GM10266 (cell line): ENCODE measurements around the gene LRMDA.

ENCODE experiments used
- DNase-seq: peaks from one replicate; pipeline ENCODE4 v3.0.0; 2012; ENCODE audit errors: extremely low spot score
- CTCF ChIP-seq: IDR thresholded peaks from 2 replicates; pipeline ENCODE4 v1.5.1; 2012; ENCODE audit warnings: mild to moderate bottlenecking, low read depth; ENCODE audit not compliant: control insufficient read depth, insufficient read depth; ENCODE audit errors: missing control alignments

The LRMDA gene

DNA sequence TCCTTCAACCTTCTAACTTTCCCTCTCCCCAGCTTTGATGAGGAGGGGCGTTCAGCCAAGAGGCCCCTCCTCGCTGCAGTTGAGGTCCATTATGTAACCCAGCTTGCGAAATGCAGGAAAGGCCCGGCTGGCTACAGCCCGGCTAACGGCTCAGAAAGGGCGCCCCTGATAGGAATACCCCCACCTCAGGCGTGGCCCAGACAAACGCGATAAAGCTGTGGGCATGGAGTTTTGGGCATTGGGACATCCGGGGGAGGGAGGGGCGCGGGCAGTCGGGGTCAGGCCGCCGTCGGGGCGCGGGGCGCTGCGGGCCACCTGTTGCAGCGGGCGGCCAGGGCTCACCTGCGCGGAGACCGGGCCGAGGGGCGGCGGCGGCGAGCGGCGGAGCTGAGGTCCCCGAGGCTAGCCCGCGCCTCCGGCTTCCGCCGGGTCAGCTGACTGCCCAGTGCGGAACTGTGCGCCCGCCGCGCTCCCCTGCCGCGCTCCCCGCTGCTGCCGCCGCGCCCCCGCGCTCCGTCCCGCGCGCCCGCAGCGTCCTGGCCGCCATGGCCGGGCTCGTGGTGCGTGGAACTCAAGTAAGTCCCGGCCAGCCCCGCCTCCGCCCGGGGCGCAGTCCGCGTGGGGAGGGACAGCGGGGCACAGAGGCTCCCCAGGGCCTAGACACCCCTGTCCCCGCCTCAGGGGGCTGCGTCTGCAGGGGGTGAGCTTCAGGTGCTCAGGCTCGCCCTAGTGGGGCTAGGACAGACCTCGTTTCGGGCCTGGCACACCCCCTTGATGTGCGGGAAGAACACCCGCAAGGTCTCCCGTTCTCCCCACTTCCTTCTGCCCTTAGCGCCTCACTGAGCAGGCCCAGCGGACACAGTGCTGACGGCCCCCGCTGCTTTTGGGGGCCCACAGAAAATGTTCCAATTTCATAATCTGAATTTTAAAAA is at the start of gene LRMDA:
Gene LRMDA, plus strand, starts transcription at position 445 of the 932 bp plus-strand sequence.
- no peak for TF ChIP-seq CTCF
- no peak for DNase-seq

DNA sequence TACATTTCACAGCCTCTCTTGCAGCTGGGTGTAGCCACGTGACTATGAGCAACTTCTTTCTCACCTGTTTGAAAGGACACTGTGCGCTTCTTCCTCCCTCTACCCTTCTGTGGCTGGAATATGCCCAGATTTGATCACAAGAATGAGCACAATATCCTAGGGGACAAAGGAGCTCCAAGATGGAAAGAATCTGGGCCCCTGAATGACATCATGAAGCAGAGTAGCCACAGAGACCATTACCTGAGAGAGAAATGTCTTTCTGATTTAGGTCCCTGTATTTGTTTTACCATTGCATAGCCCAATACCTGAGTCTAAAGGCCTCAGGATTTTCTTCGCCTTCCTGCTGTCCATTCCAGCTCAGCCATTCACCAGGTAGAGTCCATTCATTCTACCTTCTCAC is 45.3 kb upstream of the LRMDA start:
- DNase-seq: no peak
- no peak for TF ChIP-seq CTCF

DNA sequence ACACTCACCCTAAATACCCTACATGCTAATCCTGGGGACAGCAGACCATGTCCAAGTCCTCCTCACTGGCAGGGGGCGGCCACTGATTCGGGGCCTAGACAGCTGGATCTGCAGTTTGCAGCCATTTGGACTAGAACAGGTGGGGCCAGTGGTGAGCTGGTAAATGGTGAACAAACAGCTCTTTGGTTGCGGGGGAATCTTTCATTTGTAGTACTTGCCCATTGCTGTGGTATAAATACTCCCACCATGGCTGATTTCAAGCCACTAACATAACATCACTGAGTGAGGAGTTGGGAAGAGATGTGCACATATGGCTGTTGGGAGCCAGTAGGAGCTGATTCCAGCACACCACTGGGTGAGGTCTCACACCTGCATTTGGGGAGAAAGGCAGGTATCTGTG is 43.3 kb upstream of the LRMDA start:
- TF ChIP-seq CTCF: no peak
- no peak for DNase-seq

DNA sequence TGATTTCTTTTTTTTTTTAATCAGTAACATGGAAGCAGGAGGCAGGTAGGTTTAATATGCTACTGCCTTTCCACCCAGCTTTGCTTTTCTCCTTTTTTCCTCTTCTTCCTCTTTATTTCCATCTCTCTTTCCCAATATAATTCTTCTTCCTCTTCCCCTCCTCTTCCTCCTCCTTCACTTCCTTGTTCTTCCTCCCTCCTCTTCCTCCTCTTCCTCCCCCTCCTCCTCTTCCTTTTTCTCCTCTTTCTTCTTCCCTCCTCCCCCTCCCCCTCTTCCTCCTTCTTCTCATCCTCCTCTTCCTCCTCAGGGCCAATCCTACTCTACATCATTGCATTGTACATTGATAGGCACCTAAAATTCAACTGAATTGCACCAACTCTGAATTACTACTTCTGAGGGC is 41.2 kb upstream of the LRMDA start:
- no peak for DNase-seq
- no peak for TF ChIP-seq CTCF

GRCh38 chr10:75392271-75392670 is 39.2 kb upstream of the LRMDA start:
- DNase-seq: no peak
- no peak for TF ChIP-seq CTCF

GRCh38 chr10:75392744-75393143 is 38.7 kb upstream of the LRMDA start:
- DNase-seq: no peak
- TF ChIP-seq CTCF: no peak

DNA sequence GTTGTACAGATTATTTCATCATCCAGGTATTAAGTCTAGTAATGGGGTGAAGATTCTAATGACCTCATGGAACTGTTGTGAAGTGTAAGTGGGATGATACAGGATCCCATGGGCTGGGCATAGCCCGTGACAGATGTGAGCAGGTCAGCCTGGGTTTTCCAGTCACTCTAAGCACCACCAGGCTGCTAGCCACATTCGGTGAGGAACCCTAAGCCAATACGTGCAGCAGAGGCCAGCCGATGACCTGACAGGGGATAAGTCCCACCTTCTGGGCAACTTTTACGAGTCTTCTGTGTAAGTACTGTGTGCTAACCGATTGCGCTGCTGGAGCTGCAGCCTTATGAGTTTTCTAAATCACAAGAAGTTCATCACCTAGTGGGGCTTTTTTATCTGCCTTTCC is 37.2 kb upstream of the LRMDA start:
- DNase-seq: no peak
- no peak for TF ChIP-seq CTCF
